Caco-2 (cell line): Measurements from ENCODE around the gene CLK3. TPM values are rescaled to one million over a fixed set of nuclear protein-coding genes. Genes with fewer than 3 reads are reported as not detected.
"Not testable (repeated sequence)": the region's sequence is repeated elsewhere in the genome, so short reads cannot be mapped to it uniquely, and the experiment has no call there.

Experiments used
- BruUV-seq: library from RNA; stranded (reverse); fragments of 400-500 nt; replicated peaks from 2 replicates; lab custom pipeline; 2021; lab: Mats Ljungman, UMichigan
- CTCF ChIA-PET: fragments of 300-600 bp; sonication (Branson Sonifier 250); formaldehyde crosslinking; loops from one replicate; lab custom pipeline; 2022; ENCODE audit warnings: antibody characterized with exemption; lab: Charles Lee
- POLR2A ChIA-PET: fragments of 300-600 bp; sonication (Branson Sonifier 250); formaldehyde crosslinking; loops from one replicate; lab custom pipeline; 2022; ENCODE audit warnings: antibody characterized with exemption; lab: Charles Lee
- DNase-seq, 2 experiments: peaks; one replicate each; pipeline versions ENCODE4 v3.0.0 to v3.0.0-alpha.2; 2020 to 2022
- H3K27me3 ChIP-seq: replicated peaks from 2 replicates; pipeline ENCODE4 v1.6.0; 2011; ENCODE audit warnings: low read length; ENCODE audit not compliant: control insufficient read depth, insufficient read depth
- H3K36me3 ChIP-seq: 2 replicates; pipeline ENCODE4 v1.5.1; 2011; ENCODE audit warnings: low read length; ENCODE audit not compliant: control insufficient read depth, insufficient read depth
- H3K4me1 ChIP-seq: fragments of 250-450 bp; sonication (Bioruptor Pico); 2 replicates; pipeline ENCODE4 v1.5.1; 2020; ENCODE audit warnings: mild to moderate bottlenecking
- H3K4me3 ChIP-seq: 2 replicates; pipeline ENCODE4 v1.5.1; 2011; ENCODE audit warnings: low read depth, mild to moderate bottlenecking, control low read depth, low read length
- H3K9me3 ChIP-seq: fragments of 250-450 bp; sonication (Bioruptor Pico); 2 replicates; pipeline ENCODE4 v1.5.1; 2020; ENCODE audit warnings: mild to moderate bottlenecking, moderate library complexity
- H3K27ac Mint-ChIP-seq: one replicate; pipeline ENCODE4 v1.8.0; 2022; ENCODE audit warnings: mixed read lengths; ENCODE audit not compliant: unreplicated experiment
- H3K27me3 Mint-ChIP-seq: one replicate; pipeline ENCODE4 v1.8.0; 2022; ENCODE audit warnings: mixed read lengths; ENCODE audit not compliant: insufficient read depth, unreplicated experiment
- H3K36me3 Mint-ChIP-seq: one replicate; pipeline ENCODE4 v1.8.0; 2022; ENCODE audit warnings: mild to moderate bottlenecking, mixed read lengths; ENCODE audit not compliant: insufficient read depth, unreplicated experiment
- H3K4me1 Mint-ChIP-seq: one replicate; pipeline ENCODE4 v1.8.0; 2022; ENCODE audit warnings: low read depth, mixed read lengths; ENCODE audit not compliant: unreplicated experiment
- H3K4me3 Mint-ChIP-seq: one replicate; pipeline ENCODE4 v1.8.0; 2022; ENCODE audit warnings: mild to moderate bottlenecking, moderate library complexity, mixed read lengths; ENCODE audit not compliant: unreplicated experiment
- H3K9me3 Mint-ChIP-seq: one replicate; pipeline ENCODE4 v1.8.0; 2022; ENCODE audit warnings: mixed read lengths; ENCODE audit not compliant: unreplicated experiment
- intact Hi-C: fragments of 100-400 bp; cut with micrococcal nuclease; formaldehyde crosslinking; loops from one replicate; pipeline ENCODE4 v1.10.0; 2022; ENCODE audit not compliant: unreplicated experiment
- total RNA-seq: library from RNA; stranded (reverse); gene quantifications from 2 replicates; pipeline ENCODE4 v1.2.3, GENCODE V29; 2022
- TF ChIP-seq, protein P1 (sequence below), 2 experiments: fragments of 200-600 bp in 1 of 2; IDR thresholded peaks; 1 replicate in 1 of 2; 2 replicates in 1 of 2; pipeline versions ENCODE4 v1.5.1 to v1.8.0; 2011 to 2022; ENCODE audit warnings: antibody characterized with exemption in 1 of 2, control low read depth in 1 of 2, inconsistent platforms in 1 of 2, low read depth in 1 of 2, low read length in 1 of 2, mild to moderate bottlenecking in 1 of 2, moderate library complexity in 1 of 2; ENCODE audit not compliant: insufficient read depth in 1 of 2, severe bottlenecking in 1 of 2, unreplicated experiment in 1 of 2

The CLK3 gene
- total RNA-seq, 1 experiment from 2014 or later, result 54.5 TPM

DNA sequence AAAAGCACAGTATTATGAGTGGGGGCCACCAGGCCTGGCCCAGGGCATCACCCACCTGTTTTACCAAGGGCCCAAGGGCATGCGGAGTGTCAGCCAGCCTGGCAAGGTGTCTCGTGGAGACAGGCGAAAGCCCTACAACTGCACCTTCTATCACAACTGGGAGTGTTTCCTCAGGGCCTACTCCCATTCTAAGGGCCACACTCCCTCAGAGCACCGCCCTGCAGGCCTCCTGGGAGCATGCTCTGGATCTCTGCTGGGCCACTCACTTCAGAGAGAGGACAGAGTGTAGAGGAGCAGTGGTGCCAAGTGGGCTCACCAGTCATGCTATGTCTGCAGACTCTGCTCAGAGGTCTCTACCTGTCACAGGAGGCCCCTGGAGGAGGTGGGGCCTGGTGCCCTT is 21.2 kb upstream of the CLK3 start:
- Histone ChIP-seq H3K9me3 (no peaks in the 10 kb centered on the region), H3K27me3 (no peaks in the 10 kb centered on the region), H3K4me3 (no peak overlapping the region), H3K4me1 (peaks cover 15% of the 10 kb centered on the region), H3K36me3 (peaks cover 2% of the 10 kb centered on the region)
- Mint-ChIP-seq H3K4me1 (peaks cover 18% of the 10 kb centered on the region), H3K27ac (no peak overlapping the region), H3K36me3 (peaks cover 69% of the 10 kb centered on the region), H3K27me3 (no peaks in the 10 kb centered on the region), H3K4me3 (no peak overlapping the region), H3K9me3 (no peaks in the 10 kb centered on the region)
- no TSS peak for BruUV-seq
- POLR2A ChIA-PET, result no interaction called here
- CTCF ChIA-PET, result interaction anchor here (0.7 kb wide), 1 partner anchor 221 kb away, joined by 3 read pairs; no protein-coding TSS in a partner anchor
- intact Hi-C loops, result no loop called here
- DNase-seq, result no peak
- TF ChIP-seq, protein P1, sequence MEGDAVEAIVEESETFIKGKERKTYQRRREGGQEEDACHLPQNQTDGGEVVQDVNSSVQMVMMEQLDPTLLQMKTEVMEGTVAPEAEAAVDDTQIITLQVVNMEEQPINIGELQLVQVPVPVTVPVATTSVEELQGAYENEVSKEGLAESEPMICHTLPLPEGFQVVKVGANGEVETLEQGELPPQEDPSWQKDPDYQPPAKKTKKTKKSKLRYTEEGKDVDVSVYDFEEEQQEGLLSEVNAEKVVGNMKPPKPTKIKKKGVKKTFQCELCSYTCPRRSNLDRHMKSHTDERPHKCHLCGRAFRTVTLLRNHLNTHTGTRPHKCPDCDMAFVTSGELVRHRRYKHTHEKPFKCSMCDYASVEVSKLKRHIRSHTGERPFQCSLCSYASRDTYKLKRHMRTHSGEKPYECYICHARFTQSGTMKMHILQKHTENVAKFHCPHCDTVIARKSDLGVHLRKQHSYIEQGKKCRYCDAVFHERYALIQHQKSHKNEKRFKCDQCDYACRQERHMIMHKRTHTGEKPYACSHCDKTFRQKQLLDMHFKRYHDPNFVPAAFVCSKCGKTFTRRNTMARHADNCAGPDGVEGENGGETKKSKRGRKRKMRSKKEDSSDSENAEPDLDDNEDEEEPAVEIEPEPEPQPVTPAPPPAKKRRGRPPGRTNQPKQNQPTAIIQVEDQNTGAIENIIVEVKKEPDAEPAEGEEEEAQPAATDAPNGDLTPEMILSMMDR (IDR thresholded peaks at IDR 0.05; ENCODE audit: insufficient read depth in 1 of 2, low read depth in 1 of 2, low read length in 1 of 2, severe bottlenecking in 1 of 2, unreplicated experiment in 1 of 2), result no peak

DNA sequence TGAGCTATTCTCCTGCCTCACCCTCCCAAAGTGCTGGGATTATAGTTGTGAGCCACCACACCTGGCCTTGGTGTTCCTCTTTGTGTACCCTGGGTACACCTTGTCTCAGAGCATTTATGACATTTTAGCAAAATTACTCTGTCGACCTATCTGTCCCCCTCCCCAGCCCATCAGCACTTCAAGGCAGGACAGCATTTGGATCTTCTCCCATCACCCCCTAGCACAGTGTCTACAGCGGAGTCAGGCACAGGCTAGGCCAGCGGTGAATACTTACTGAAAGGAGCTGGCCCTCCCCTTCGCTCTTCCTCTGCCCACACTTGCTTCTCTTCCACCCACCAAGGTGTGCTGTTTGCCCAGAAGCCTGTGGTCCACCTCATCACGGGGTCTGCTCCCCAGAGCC is 20.4 kb upstream of the CLK3 start:
- Histone ChIP-seq H3K27me3 (no peaks in the 10 kb centered on the region), H3K9me3 (no peaks in the 10 kb centered on the region), H3K36me3 (peaks cover 2% of the 10 kb centered on the region), H3K4me3 (no peak overlapping the region), H3K4me1 (peaks cover 15% of the 10 kb centered on the region)
- peaks cover 61% of the 10 kb centered on the region for H3K36me3 Mint-ChIP-seq
- no TSS peak for BruUV-seq
- no peak for DNase-seq
- no peaks in the 10 kb centered on the region for H3K27me3 Mint-ChIP-seq
- H3K4me3 Mint-ChIP-seq, result no peak overlapping the region
- TF ChIP-seq, protein P1 (IDR thresholded peaks at IDR 0.05; ENCODE audit: insufficient read depth in 1 of 2, low read depth in 1 of 2, low read length in 1 of 2, severe bottlenecking in 1 of 2, unreplicated experiment in 1 of 2), result no peak
- intact Hi-C loops, result no loop called here
- H3K4me1 Mint-ChIP-seq, result peaks cover 18% of the 10 kb centered on the region
- ChIA-PET POLR2A (no interaction called here), CTCF (no interaction called here)
- H3K9me3 Mint-ChIP-seq, result no peaks in the 10 kb centered on the region
- H3K27ac Mint-ChIP-seq, result no peak overlapping the region

DNA sequence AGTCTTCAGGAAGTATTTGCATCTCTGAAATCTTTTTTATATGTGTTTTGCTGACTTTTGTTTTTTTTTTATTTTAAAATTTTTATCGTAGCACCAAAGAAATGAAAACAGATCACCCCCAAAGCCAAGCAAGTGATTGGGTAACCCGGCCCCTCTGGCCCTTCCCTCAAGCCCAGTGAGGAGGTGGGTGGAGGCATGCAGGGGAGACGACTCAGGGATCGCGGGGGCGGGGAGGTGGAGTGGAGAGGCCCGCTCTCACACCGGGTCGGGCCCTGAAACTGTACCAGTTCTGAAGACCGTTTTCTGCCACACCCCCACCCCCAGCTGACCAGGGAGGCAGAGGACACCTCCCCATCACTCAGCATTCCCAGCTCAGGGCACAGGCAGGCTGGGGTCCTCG is 18.9 kb upstream of the CLK3 start:
- H3K27me3 Mint-ChIP-seq, POLR2A ChIA-PET: not testable (repeated sequence)

DNA sequence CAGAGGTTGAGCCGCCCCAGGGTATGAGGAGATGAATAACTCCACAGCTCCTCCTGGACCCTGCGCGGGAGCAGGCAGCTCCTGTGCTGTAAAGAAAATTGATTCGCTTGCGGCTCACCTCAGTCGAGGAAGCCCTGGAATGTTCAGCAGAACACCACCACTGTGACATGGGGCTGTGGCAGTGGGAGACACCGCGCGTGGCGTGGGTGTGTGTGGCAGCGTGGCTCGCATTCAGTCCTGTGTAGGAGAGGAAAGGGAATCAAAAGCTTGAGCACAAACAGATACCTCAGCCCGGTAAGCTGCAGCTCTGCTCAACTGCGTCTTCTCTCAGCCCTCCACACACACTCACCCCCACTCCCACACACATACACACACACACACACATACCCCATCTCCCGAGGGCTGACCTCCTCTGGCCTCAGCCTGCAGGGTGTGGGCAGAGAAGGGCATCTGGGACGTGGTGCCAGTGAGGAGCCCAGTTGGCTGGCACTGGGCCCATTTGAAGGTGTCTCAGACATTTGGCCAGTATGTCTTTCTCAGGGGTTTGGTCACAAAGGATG is 18.4 kb upstream of the CLK3 start:
- POLR2A ChIA-PET, result interaction anchor here (1.1 kb wide), 1 partner anchor 12 kb away, joined by 3 read pairs; no protein-coding TSS in a partner anchor
- intact Hi-C loops, H3K4me3 ChIP-seq, BruUV-seq, DNase-seq, H3K9me3 ChIP-seq, H3K27ac Mint-ChIP-seq, H3K4me3 Mint-ChIP-seq, H3K27me3 ChIP-seq, H3K9me3 Mint-ChIP-seq, H3K36me3 ChIP-seq, H3K27me3 Mint-ChIP-seq, H3K4me1 ChIP-seq: not testable (repeated sequence)
- H3K4me1 Mint-ChIP-seq, result peaks cover 13% of the 10 kb centered on the region
- CTCF ChIA-PET, result interaction anchor here (1.1 kb wide), 1 partner anchor 174 kb away, joined by 8 read pairs; no protein-coding TSS in a partner anchor
- peaks cover 47% of the 10 kb centered on the region for H3K36me3 Mint-ChIP-seq

More for the DNA sequence above, 18.9 kb upstream of the CLK3 start:
- intact Hi-C loops, H3K36me3 ChIP-seq, H3K4me3 ChIP-seq, H3K27me3 ChIP-seq, H3K9me3 ChIP-seq, CTCF ChIA-PET, H3K9me3 Mint-ChIP-seq, DNase-seq, BruUV-seq, H3K4me3 Mint-ChIP-seq, H3K27ac Mint-ChIP-seq: not testable (repeated sequence)
- H3K4me1 ChIP-seq, result peaks cover 13% of the 10 kb centered on the region
- peaks cover 52% of the 10 kb centered on the region for H3K36me3 Mint-ChIP-seq
- peaks cover 18% of the 10 kb centered on the region for H3K4me1 Mint-ChIP-seq
